SU-DHL-6 (cell line): Measurements from ENCODE around the gene DIAPH3.

Experiments
- H2AFZ ChIP-seq: fragments of 200-600 bp; sonication (generic); 2 replicates; pipeline ENCODE4 v1.6.1; 2014; ENCODE audit warnings: low read depth, mild to moderate bottlenecking, moderate library complexity, mixed read lengths, antibody characterized with exemption, low read length; ENCODE audit not compliant: severe bottlenecking
- H3F3A ChIP-seq: fragments of 200-600 bp; shearing (Covaris generic); 2 replicates; pipeline ENCODE4 v1.6.0; 2016; ENCODE audit warnings: antibody characterized with exemption, mild to moderate bottlenecking; ENCODE audit not compliant: insufficient read depth
- H3K27ac ChIP-seq: fragments of 200-600 bp; sonication (generic); 2 replicates; pipeline ENCODE4 v1.5.1; 2016; ENCODE audit warnings: low read depth, mild to moderate bottlenecking, low read length, moderate library complexity, mixed read lengths
- H3K27me3 ChIP-seq: fragments of 200-600 bp; sonication (generic), shearing (Covaris generic); 2 replicates; pipeline ENCODE4 v1.6.0; 2014; ENCODE audit warnings: mild to moderate bottlenecking, low read length
- H3K36me3 ChIP-seq: fragments of 200-600 bp; sonication (generic); 2 replicates; pipeline ENCODE4 v1.6.1; 2014; ENCODE audit warnings: mild to moderate bottlenecking, low read length, mixed read lengths
- H3K4me2 ChIP-seq: fragments of 300-600, 200-600 bp; shearing (Covaris generic), sonication (generic); 2 replicates; pipeline ENCODE4 v1.6.0; 2014; ENCODE audit warnings: low read length, low read depth, mild to moderate bottlenecking; ENCODE audit not compliant: poor library complexity, severe bottlenecking
- H3K4me3 ChIP-seq: fragments of 200-600 bp; sonication (generic); 2 replicates; pipeline ENCODE4 v1.5.1; 2014; ENCODE audit warnings: antibody characterized with exemption, low read length, mild to moderate bottlenecking, mixed read lengths; ENCODE audit not compliant: insufficient read depth, poor library complexity, severe bottlenecking
- H3K79me2 ChIP-seq: fragments of 200-600 bp; sonication (generic); 2 replicates; pipeline ENCODE4 v1.6.1; 2014; ENCODE audit warnings: mild to moderate bottlenecking, low read length, moderate library complexity; ENCODE audit not compliant: insufficient read depth
- H3K9ac ChIP-seq: fragments of 200-600 bp; sonication (generic); 2 replicates; pipeline ENCODE4 v1.7.0; 2014; ENCODE audit warnings: mild to moderate bottlenecking, low read length
- H3K9me2 ChIP-seq: fragments of 200-600 bp; sonication (generic); replicated peaks from 2 replicates; pipeline ENCODE4 v1.6.1; 2014; ENCODE audit warnings: low read length; ENCODE audit not compliant: insufficient read depth
- H3K9me3 ChIP-seq: fragments of 200-600 bp; sonication (generic); 2 replicates; pipeline ENCODE4 v1.6.1; 2014; ENCODE audit warnings: low read length, mixed read lengths; ENCODE audit not compliant: insufficient read depth
- H4K20me1 ChIP-seq: fragments of 200-600 bp; sonication (generic); 2 replicates; pipeline ENCODE4 v1.6.1; 2014; ENCODE audit warnings: low read depth, mild to moderate bottlenecking, antibody characterized with exemption, low read length, moderate library complexity, mixed read lengths
- CTCF ChIP-seq: fragments of 200-600 bp; sonication (generic); IDR thresholded peaks from one replicate; pipeline ENCODE4 v1.5.1; 2017; ENCODE audit warnings: antibody characterized with exemption, mild to moderate bottlenecking, low read length, moderate library complexity; ENCODE audit not compliant: insufficient read depth, poor library complexity, severe bottlenecking
- EZH2phosphoT487 ChIP-seq: fragments of 200-600 bp; sonication (generic), shearing (Covaris generic); conservative IDR thresholded peaks from 2 replicates; pipeline ENCODE4 v1.6.1; 2018; ENCODE audit warnings: mild to moderate bottlenecking, antibody characterized with exemption, low read length, moderate library complexity, mixed read lengths

The DIAPH3 gene

GRCh38 chr13:59982631-59983382 lies 180.9 kb downstream of the DIAPH3 start:
- no peaks in the 10 kb centered on the region for H3K79me2 ChIP-seq
- no peaks in the 10 kb centered on the region for H3K9me2 ChIP-seq
- TF ChIP-seq EZH2phosphoT487 (no peak), CTCF (no peak)
- no peak overlapping the region for H3K4me3 ChIP-seq
- no peaks in the 10 kb centered on the region; the same call in 1 of the 2 replicates for H3K36me3 ChIP-seq
- H3K27ac ChIP-seq = no peak overlapping the region
- no peak overlapping the region for H3K9ac ChIP-seq
- no peaks in the 10 kb centered on the region for H4K20me1 ChIP-seq
- no peak overlapping the region for H2AFZ ChIP-seq
- 0 out of 2 replicates have a peak, but pooled peaks cover 3% of the 10 kb centered on the region for H3F3A ChIP-seq
- no peaks in the 10 kb centered on the region for H3K9me3 ChIP-seq
- H3K27me3 ChIP-seq = no peaks in the 10 kb centered on the region
- no peak overlapping the region for H3K4me2 ChIP-seq

GRCh38 chr13:59979589-59979988 lies 184.1 kb downstream of the DIAPH3 start:
- TF ChIP-seq CTCF (no peak), EZH2phosphoT487 (no peak)
- no peaks in the 10 kb centered on the region for H4K20me1 ChIP-seq

GRCh38 chr13:59978862-59979261 lies 184.9 kb downstream of the DIAPH3 start:
- 0 out of 2 replicates have a peak, but pooled peaks cover 3% of the 10 kb centered on the region for H3F3A ChIP-seq

More at GRCh38 chr13:59979589-59979988, 184.1 kb downstream of the DIAPH3 start:
- H3F3A ChIP-seq = 0 out of 2 replicates have a peak, but pooled peaks cover 3% of the 10 kb centered on the region
- H2AFZ ChIP-seq = no peak overlapping the region
- no peaks in the 10 kb centered on the region for H3K79me2 ChIP-seq
- H3K9me2 ChIP-seq = no peaks in the 10 kb centered on the region
- H3K9me3 ChIP-seq = no peaks in the 10 kb centered on the region
- H3K4me2 ChIP-seq = no peak overlapping the region
- H3K27ac ChIP-seq = no peak overlapping the region
- H3K27me3 ChIP-seq = no peaks in the 10 kb centered on the region
- no peak overlapping the region for H3K4me3 ChIP-seq
- no peak overlapping the region for H3K9ac ChIP-seq
- H3K36me3 ChIP-seq = no peaks in the 10 kb centered on the region; the same call in 1 of the 2 replicates

More at GRCh38 chr13:59978862-59979261, 184.9 kb downstream of the DIAPH3 start:
- H3K27ac ChIP-seq = no peak overlapping the region
- H2AFZ ChIP-seq = no peak overlapping the region
- no peaks in the 10 kb centered on the region; the same call in 1 of the 2 replicates for H3K36me3 ChIP-seq
- H3K4me2 ChIP-seq = no peak overlapping the region
- TF ChIP-seq CTCF (no peak), EZH2phosphoT487 (no peak)
- no peaks in the 10 kb centered on the region for H3K27me3 ChIP-seq
- no peaks in the 10 kb centered on the region for H4K20me1 ChIP-seq
- no peak overlapping the region for H3K9ac ChIP-seq
- H3K79me2 ChIP-seq = no peaks in the 10 kb centered on the region
- no peaks in the 10 kb centered on the region for H3K9me3 ChIP-seq
- no peak overlapping the region for H3K4me3 ChIP-seq
- no peaks in the 10 kb centered on the region for H3K9me2 ChIP-seq
